SK-N-SH (cell line): ENCODE data around the gene AOAH. TPM values are rescaled to one million over a fixed set of nuclear protein-coding genes. Genes with fewer than 3 reads are reported as not detected.
A peak's percentile ranks its signal among the peaks of the same experiment; 100 is the strongest.

Source experiments
- CTCF ChIA-PET: fragments of 300-600, 350-600 bp; formaldehyde crosslinking; extraction: SDS; loops from one replicate; lab custom pipeline; 2021; lab: Yijun Ruan, JAX
- POLR2A ChIA-PET: fragments of 350-600 bp; sonication (Branson Sonifier 250); formaldehyde crosslinking; extraction: SDS; loops from one replicate; lab custom pipeline; 2020; ENCODE audit warnings: antibody characterized with exemption, inconsistent platforms; lab: Yijun Ruan, JAX
- DNase-seq: peaks from one replicate; pipeline ENCODE4 v3.0.0; 2012
- H2AFZ ChIP-seq: fragments of 200-600 bp; sonication (generic); 2 replicates; pipeline ENCODE4 v1.8.1; 2016; ENCODE audit warnings: antibody characterized with exemption, mild to moderate bottlenecking, low read depth
- H3F3A ChIP-seq: fragments of 200-600 bp; sonication (generic); replicated peaks from 2 replicates; pipeline ENCODE3; 2016; ENCODE audit warnings: antibody characterized with exemption, mild to moderate bottlenecking; ENCODE audit not compliant: insufficient read depth
- H3K27ac ChIP-seq, 2 experiments: fragments of 200-500 bp in 1 of 2; fragments of 200-600 bp in 1 of 2; sonication (Bioruptor generic) in 1 of 2; sonication (generic), shearing (Covaris generic) in 1 of 2; 2 replicates each; pipeline versions ENCODE4 v1.5.1 to v1.6.1; 2014 to 2016; ENCODE audit warnings: low read depth in 2 of 2, inconsistent platforms in 1 of 2, low read length in 1 of 2, mild to moderate bottlenecking in 1 of 2, mixed read lengths in 1 of 2
- H3K27me3 ChIP-seq: fragments of 200-600 bp; sonication (generic), shearing (Covaris generic); 2 replicates; pipeline ENCODE4 v1.6.1; 2016; ENCODE audit warnings: mixed run types; ENCODE audit not compliant: insufficient read depth
- H3K36me3 ChIP-seq, 2 experiments: fragments of 200-500 bp in 1 of 2; fragments of 200-600 bp in 1 of 2; sonication (Bioruptor generic) in 1 of 2; sonication (generic) in 1 of 2; replicated peaks in 1 of 2; 2 replicates each; pipeline versions ENCODE3 to v1.5.1; 2014 to 2016; ENCODE audit warnings: low read length in 1 of 2, mild to moderate bottlenecking in 1 of 2; ENCODE audit not compliant: insufficient read depth in 2 of 2, control insufficient read depth in 1 of 2
- H3K4me1 ChIP-seq, 2 experiments: fragments of 200-500 bp in 1 of 2; fragments of 200-600 bp in 1 of 2; sonication (Bioruptor generic) in 1 of 2; sonication (generic), shearing (Covaris generic) in 1 of 2; 2 replicates each; pipeline versions ENCODE4 v1.5.1 to v1.6.1; 2014 to 2016; ENCODE audit warnings: low read depth in 1 of 2, low read length in 1 of 2, mixed run types in 1 of 2; ENCODE audit not compliant: insufficient read depth in 2 of 2, control insufficient read depth in 1 of 2
- H3K4me2 ChIP-seq: fragments of 200-600 bp; sonication (generic), shearing (Covaris generic); 2 replicates; pipeline ENCODE4 v1.6.1; 2017; ENCODE audit warnings: mixed run types
- H3K4me3 ChIP-seq, 2 experiments: fragments of 200-500 bp in 1 of 2; fragments of 200-600 bp in 1 of 2; sonication (Bioruptor generic) in 1 of 2; sonication (generic), shearing (Covaris generic) in 1 of 2; 2 replicates each; pipeline versions ENCODE4 v1.5.1 to v1.8.1; 2014 to 2016; ENCODE audit warnings: low read depth in 2 of 2, inconsistent platforms in 1 of 2, low read length in 1 of 2, mild to moderate bottlenecking in 1 of 2, mixed read lengths in 1 of 2, moderate library complexity in 1 of 2
- H3K79me2 ChIP-seq: fragments of 200-600 bp; sonication (generic); 2 replicates; pipeline ENCODE4 v1.8.1; 2017; ENCODE audit warnings: mild to moderate bottlenecking; ENCODE audit not compliant: insufficient read depth
- H3K9ac ChIP-seq: fragments of 200-600 bp; sonication (generic); 2 replicates; pipeline ENCODE4 v1.6.1; 2017; ENCODE audit warnings: mixed run types
- H3K9me2 ChIP-seq: fragments of 200-600 bp; sonication (generic); 2 replicates; pipeline ENCODE4 v1.6.1; 2017; ENCODE audit warnings: mixed run types
- H3K9me3 ChIP-seq: fragments of 200-600 bp; sonication (generic); 2 replicates; pipeline ENCODE4 v1.6.1; 2017; ENCODE audit warnings: mixed run types, mild to moderate bottlenecking, moderate library complexity
- H4K20me1 ChIP-seq: fragments of 200-600 bp; sonication (generic); 2 replicates; pipeline ENCODE4 v1.6.1; 2017; ENCODE audit warnings: mild to moderate bottlenecking, mixed run types; ENCODE audit not compliant: insufficient read depth
- CHD2 ChIP-seq: fragments of 150-350 bp; IDR thresholded peaks from 2 replicates; pipeline ENCODE4 v1.6.1; 2018; ENCODE audit warnings: low read length; ENCODE audit not compliant: partially characterized antibody
- ELF1 ChIP-seq: IDR thresholded peaks from 2 replicates; pipeline ENCODE4 v1.4.0; 2012
- EP300 ChIP-seq, 2 experiments: IDR thresholded peaks; 2 replicates each; pipeline versions ENCODE4 v1.4.0 to v1.6.1; 2012; ENCODE audit warnings: borderline replicate concordance in 1 of 2, low read depth in 1 of 2, low read length in 1 of 2
- EZH2phosphoT487 ChIP-seq: fragments of 200-600 bp; sonication (generic); IDR thresholded peaks from 2 replicates; pipeline ENCODE4 v1.6.1; 2017; ENCODE audit warnings: low read depth, mixed run types, mild to moderate bottlenecking, antibody characterized with exemption, moderate library complexity, borderline replicate concordance
- FOSL2 ChIP-seq: IDR thresholded peaks from 2 replicates; pipeline ENCODE4 v1.4.0; 2012; ENCODE audit warnings: low read depth, mild to moderate bottlenecking, moderate library complexity, borderline replicate concordance
- FOXM1 ChIP-seq: IDR thresholded peaks from 2 replicates; pipeline ENCODE4 v1.4.0; 2012; ENCODE audit warnings: low read depth, mild to moderate bottlenecking
- GABPA ChIP-seq: IDR thresholded peaks from 2 replicates; pipeline ENCODE4 v1.4.0; 2012; ENCODE audit warnings: low read depth, mild to moderate bottlenecking
- GATA2 ChIP-seq: sonication (generic); formaldehyde crosslinking; IDR thresholded peaks from 2 replicates; pipeline ENCODE4 v1.5.0; 2020; ENCODE audit warnings: mild to moderate bottlenecking, missing genetic modification reagents
- IRF3 ChIP-seq: fragments of 150-350 bp; IDR thresholded peaks from 2 replicates; pipeline ENCODE4 v1.6.1; 2016; ENCODE audit warnings: mild to moderate bottlenecking, low read depth, low read length
- JUND ChIP-seq: IDR thresholded peaks from 2 replicates; pipeline ENCODE4 v1.4.0; 2012
- MXI1 ChIP-seq: IDR thresholded peaks from 2 replicates; pipeline ENCODE4 v1.6.1; 2012; ENCODE audit warnings: mild to moderate bottlenecking, low read depth, low read length, improper control_type of control experiment
- NFIC ChIP-seq: IDR thresholded peaks from 2 replicates; pipeline ENCODE4 v1.4.0; 2012; ENCODE audit warnings: borderline replicate concordance
- NRF1 ChIP-seq: IDR thresholded peaks from 2 replicates; pipeline ENCODE4 v1.6.1; 2012; ENCODE audit warnings: low read depth, mild to moderate bottlenecking, low read length
- POLR2AphosphoS5 ChIP-seq: IDR thresholded peaks from 2 replicates; pipeline ENCODE4 v1.6.1; 2012; ENCODE audit warnings: low read depth, low read length
- RAD21 ChIP-seq: IDR thresholded peaks from 2 replicates; pipeline ENCODE4 v1.6.1; 2012; ENCODE audit warnings: mild to moderate bottlenecking, low read length
- RCOR1 ChIP-seq: fragments of 150-350 bp; IDR thresholded peaks from 2 replicates; pipeline ENCODE4 v1.6.1; 2017; ENCODE audit warnings: antibody characterized with exemption, low read length
- REST ChIP-seq: IDR thresholded peaks from 2 replicates; pipeline ENCODE4 v1.6.1; 2012; ENCODE audit warnings: mild to moderate bottlenecking, low read depth, low read length, moderate library complexity
- SIN3A ChIP-seq: IDR thresholded peaks from 2 replicates; pipeline ENCODE4 v1.6.1; 2012; ENCODE audit warnings: low read depth, mild to moderate bottlenecking, low read length, moderate library complexity, borderline replicate concordance
- TCF12 ChIP-seq: IDR thresholded peaks from 2 replicates; pipeline ENCODE4 v1.4.0; 2012
- USF1 ChIP-seq: IDR thresholded peaks from 2 replicates; pipeline ENCODE4 v1.4.0; 2012; ENCODE audit warnings: low read depth, borderline replicate concordance
- USF2 ChIP-seq: fragments of 150-350 bp; IDR thresholded peaks from 2 replicates; pipeline ENCODE4 v1.6.1; 2017; ENCODE audit warnings: antibody characterized with exemption, low read length, low read depth, borderline replicate concordance
- WGBS: methylation state at CpG from one replicate; pipeline ENCODE4 v1.1.6; 2017; ENCODE audit warnings: low lambda C conversion rate; 5-methylcytosine and 5-hydroxymethylcytosine counted together
- polyA plus RNA-seq, 3 experiments: library from polyadenylated mRNA; depleted of rRNA; stranded (reverse); fragments of >200 nt; gene quantifications; 2 replicates each; pipeline ENCODE4 v1.2.3, GENCODE V29; 2012

The AOAH gene
- polyA plus RNA-seq, 1 of the 3 experiments (the other 2 are of a cell fraction) = not detected

GRCh38 chr7:36527549-36527913, 196.8 kb downstream of the AOAH start:
- ChIA-PET CTCF (interaction anchor here (0.7 to 1.7 kb wide), 5 partner anchors 13 to 674 kb away, joined by 3 to 6 read pairs (median 3); no protein-coding TSS in a partner anchor), POLR2A (no interaction called here)
- peaks cover 14% of the 10 kb centered on the region for H3F3A ChIP-seq
- H3K27ac ChIP-seq = peak overlapping the region in 1 of 2 experiments; percentile 22; a peak in 2 of 4 replicates
- no peaks in the 10 kb centered on the region for H3K36me3 ChIP-seq
- H2AFZ ChIP-seq = no peak overlapping the region
- no peak overlapping the region for H3K9ac ChIP-seq
- H3K27me3 ChIP-seq = no peaks in the 10 kb centered on the region
- no peak for TF ChIP-seq EZH2phosphoT487
- TF ChIP-seq RAD21 = no peak
- no peak for TF ChIP-seq RCOR1
- TF ChIP-seq MXI1 = no peak
- TF ChIP-seq CHD2 = no peak
- no peak for TF ChIP-seq IRF3
- TF ChIP-seq GABPA = no peak
- TF ChIP-seq POLR2AphosphoS5 = no peak
- no peak for TF ChIP-seq NFIC
- TF ChIP-seq EP300 (IDR thresholded peaks at IDR 0.05; ENCODE audit: borderline replicate concordance in 1 of 2, low read depth in 1 of 2, low read length in 1 of 2) = no peak
- no peak for TF ChIP-seq NRF1
- TF ChIP-seq FOXM1 = no peak
- TF ChIP-seq SIN3A = no peak
- no peak for TF ChIP-seq TCF12
- no peak for TF ChIP-seq GATA2
- H3K4me2 ChIP-seq = peak overlapping the region; percentile 46
- no peak overlapping the region for H3K4me3 ChIP-seq
- H4K20me1 ChIP-seq = no peaks in the 10 kb centered on the region
- H3K79me2 ChIP-seq = no peaks in the 10 kb centered on the region
- no peak for DNase-seq
- WGBS = 84% methylated on average over 6 of the region's 6 CpGs
- H3K9me2 ChIP-seq = no peaks in the 10 kb centered on the region
- no peaks in the 10 kb centered on the region for H3K9me3 ChIP-seq
- peaks cover 0 to 14% of the 10 kb centered on the region in 2 experiments; a peak in 2 of 4 replicates for H3K4me1 ChIP-seq

- H3K9me2 ChIP-seq = no peaks in the 10 kb centered on the region
- H3K27ac ChIP-seq = peak overlapping the region in 1 of 2 experiments; percentile 22; a peak in 2 of 4 replicates
- H3K27me3 ChIP-seq = no peaks in the 10 kb centered on the region
- H3K36me3 ChIP-seq = no peaks in the 10 kb centered on the region
- H3K4me1 ChIP-seq = peaks cover under 1 to 14% of the 10 kb centered on the region in 2 experiments; a peak in 3 of 4 replicates
- no peak for DNase-seq
- H3K4me3 ChIP-seq = no peak overlapping the region
- H3F3A ChIP-seq = peaks cover 14% of the 10 kb centered on the region
- CTCF ChIA-PET = interaction anchor here (0.7 to 1.2 kb wide), 5 partner anchors 12 to 674 kb away, joined by 3 read pairs; no protein-coding TSS in a partner anchor
- no peak overlapping the region; the same call in 1 of the 2 replicates for H2AFZ ChIP-seq
- no peaks in the 10 kb centered on the region for H3K9me3 ChIP-seq
- no peaks in the 10 kb centered on the region for H3K79me2 ChIP-seq
- 71% methylated on average over 3 of the region's 3 CpGs for WGBS
- no peak overlapping the region for H3K9ac ChIP-seq
- peak overlapping the region; percentile 46 for H3K4me2 ChIP-seq
- POLR2A ChIA-PET = no interaction called here
- no peaks in the 10 kb centered on the region for H4K20me1 ChIP-seq
- TF ChIP-seq JUND (peak; percentile 98), GABPA (no peak), RAD21 (no peak), RCOR1 (no peak), EP300 (IDR thresholded peaks at IDR 0.05; ENCODE audit: borderline replicate concordance in 1 of 2, low read depth in 1 of 2, low read length in 1 of 2) (peak in 1 of 2 experiments; percentile 75; a peak in 1 of 4 replicates), REST (0 out of 2 replicates have a peak, but pooled peaks have one; percentile 35), ELF1 (no peak), FOXM1 (no peak), USF2 (no peak), USF1 (no peak), GATA2 (no peak), FOSL2 (peak; percentile 98), MXI1 (no peak)
Observed at GRCh38 chr7:36526863-36527548, 197.3 kb downstream of the AOAH start.
